ENCODE data around the gene GPX3. TPM values are rescaled to one million over a fixed set of nuclear protein-coding genes. Genes with fewer than 3 reads are reported as not detected.
A peak's percentile ranks its signal among the peaks of the same experiment; 100 is the strongest.

GPX3 gene
- total RNA-seq, 1 donor from 2014 or later = 32.5 TPM

- TF ChIP-seq CTCF (IDR thresholded peaks at IDR 0.05; ENCODE audit: unreplicated experiment) = no peak
- no peak overlapping the region for H3K27ac Mint-ChIP-seq (ENCODE audit: unreplicated experiment)
- no peaks in the 10 kb centered on the region for H3K9me3 Mint-ChIP-seq (ENCODE audit: unreplicated experiment)
- peaks cover 11% of the 10 kb centered on the region for H3K27me3 Mint-ChIP-seq (ENCODE audit: unreplicated experiment)
- H3K4me1 Mint-ChIP-seq (ENCODE audit: unreplicated experiment) = peaks cover 9% of the 10 kb centered on the region
- no peak overlapping the region for H3K4me3 Mint-ChIP-seq (ENCODE audit: unreplicated experiment)
- H3K36me3 Mint-ChIP-seq (ENCODE audit: low read depth, unreplicated experiment) = peaks cover 37% of the 10 kb centered on the region
- no peak for DNase-seq (ENCODE audit: low spot score)
Measured at GRCh38 chr5:151053796-151054462, 33.5 kb downstream of the GPX3 start.

- no peak overlapping the region for H3K4me3 Mint-ChIP-seq (ENCODE audit: unreplicated experiment)
- peaks cover 9% of the 10 kb centered on the region for H3K4me1 Mint-ChIP-seq (ENCODE audit: unreplicated experiment)
- peaks cover 11% of the 10 kb centered on the region for H3K27me3 Mint-ChIP-seq (ENCODE audit: unreplicated experiment)
- H3K9me3 Mint-ChIP-seq (ENCODE audit: unreplicated experiment) = no peaks in the 10 kb centered on the region
- no peak overlapping the region for H3K27ac Mint-ChIP-seq (ENCODE audit: unreplicated experiment)
- H3K36me3 Mint-ChIP-seq (ENCODE audit: low read depth, unreplicated experiment) = peaks cover 40% of the 10 kb centered on the region
- DNase-seq (ENCODE audit: low spot score) = no peak
- TF ChIP-seq CTCF (IDR thresholded peaks at IDR 0.05; ENCODE audit: unreplicated experiment) = no peak
Measured at GRCh38 chr5:151054709-151055108, 34.3 kb downstream of the GPX3 start.

DNA sequence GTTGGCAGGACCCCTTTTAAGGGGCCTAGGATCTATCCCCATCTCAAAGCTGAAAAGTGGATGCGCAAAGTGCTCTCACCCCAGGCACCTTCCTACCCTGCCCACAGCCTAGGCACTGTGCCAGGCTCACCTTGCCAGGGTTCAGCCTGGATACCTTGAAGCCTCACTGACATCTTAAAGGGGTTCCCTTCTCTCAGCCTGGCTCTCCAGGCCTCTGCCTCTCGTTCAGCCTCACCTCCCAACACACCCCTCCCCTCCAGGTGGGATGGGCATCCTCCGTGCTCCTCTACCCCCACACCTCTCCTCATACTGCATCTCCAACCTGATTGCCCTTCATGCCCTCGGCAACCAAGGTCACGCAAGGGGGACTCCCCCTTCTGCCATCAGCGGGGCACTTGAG lies 34.9 kb downstream of the GPX3 start:
- no peaks in the 10 kb centered on the region for H3K9me3 Mint-ChIP-seq (ENCODE audit: unreplicated experiment)
- no peak overlapping the region for H3K27ac Mint-ChIP-seq (ENCODE audit: unreplicated experiment)
- H3K4me1 Mint-ChIP-seq (ENCODE audit: unreplicated experiment) = peaks cover 9% of the 10 kb centered on the region
- no peak overlapping the region for H3K4me3 Mint-ChIP-seq (ENCODE audit: unreplicated experiment)
- peaks cover 11% of the 10 kb centered on the region for H3K27me3 Mint-ChIP-seq (ENCODE audit: unreplicated experiment)
- DNase-seq (ENCODE audit: low spot score) = no peak
- peaks cover 43% of the 10 kb centered on the region for H3K36me3 Mint-ChIP-seq (ENCODE audit: low read depth, unreplicated experiment)
- no peak for TF ChIP-seq CTCF (IDR thresholded peaks at IDR 0.05; ENCODE audit: unreplicated experiment)

DNA sequence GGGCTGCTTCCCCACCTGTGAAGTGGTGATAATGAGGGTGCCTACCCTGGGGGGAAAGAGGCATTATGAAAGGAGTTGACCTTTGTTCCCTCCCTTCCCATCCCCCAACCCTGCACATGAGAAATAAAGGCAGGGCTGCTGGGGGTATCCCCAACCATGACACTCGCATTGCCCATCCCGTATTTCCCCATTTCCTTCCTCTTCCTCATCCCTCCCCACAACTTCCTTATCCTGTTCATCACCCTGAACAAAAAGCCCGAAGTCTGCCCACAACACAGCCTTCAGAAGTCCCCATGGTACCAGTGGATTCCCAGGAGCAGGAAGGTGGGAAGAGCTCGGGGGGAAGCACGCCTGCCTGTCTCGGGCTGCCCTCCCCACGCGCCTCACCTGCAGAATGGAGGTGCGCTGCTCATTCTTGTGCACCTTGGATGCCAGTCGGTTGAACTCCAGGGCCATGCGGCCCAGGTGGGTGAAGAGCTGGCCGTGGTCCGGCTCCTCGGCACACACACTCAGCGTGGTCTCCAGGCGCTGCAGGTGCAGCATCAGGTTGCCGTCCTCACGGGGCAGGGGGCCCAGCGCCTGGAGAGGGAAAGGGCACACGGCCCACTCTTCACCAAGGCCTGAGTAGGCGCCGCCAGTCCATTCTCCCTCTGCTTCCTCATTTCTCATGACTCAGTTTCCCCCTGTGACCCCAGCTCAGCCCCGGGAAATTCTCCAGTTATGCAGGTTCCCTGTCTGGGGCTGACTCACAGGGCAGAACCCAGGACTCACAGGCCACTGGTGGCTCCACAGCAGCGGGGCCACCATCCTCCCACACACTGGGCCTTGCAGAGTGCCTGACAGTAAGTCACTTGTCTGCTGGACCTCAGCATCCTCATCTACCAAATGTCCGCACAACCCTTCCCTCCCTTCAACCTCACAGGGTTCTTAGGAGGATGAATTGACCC lies 36.3 kb downstream of the GPX3 start:
- Mint-ChIP-seq H3K4me1 (ENCODE audit: unreplicated experiment) (peaks cover 9% of the 10 kb centered on the region), H3K27ac (ENCODE audit: unreplicated experiment) (peak overlapping the region; percentile 31), H3K36me3 (ENCODE audit: low read depth, unreplicated experiment) (peaks cover 43% of the 10 kb centered on the region), H3K4me3 (ENCODE audit: unreplicated experiment) (no peak overlapping the region), H3K9me3 (ENCODE audit: unreplicated experiment) (no peaks in the 10 kb centered on the region), H3K27me3 (ENCODE audit: unreplicated experiment) (peaks cover 13% of the 10 kb centered on the region)
- TF ChIP-seq CTCF (IDR thresholded peaks at IDR 0.05; ENCODE audit: unreplicated experiment) = no peak
- no peak for DNase-seq (ENCODE audit: low spot score)

DNA sequence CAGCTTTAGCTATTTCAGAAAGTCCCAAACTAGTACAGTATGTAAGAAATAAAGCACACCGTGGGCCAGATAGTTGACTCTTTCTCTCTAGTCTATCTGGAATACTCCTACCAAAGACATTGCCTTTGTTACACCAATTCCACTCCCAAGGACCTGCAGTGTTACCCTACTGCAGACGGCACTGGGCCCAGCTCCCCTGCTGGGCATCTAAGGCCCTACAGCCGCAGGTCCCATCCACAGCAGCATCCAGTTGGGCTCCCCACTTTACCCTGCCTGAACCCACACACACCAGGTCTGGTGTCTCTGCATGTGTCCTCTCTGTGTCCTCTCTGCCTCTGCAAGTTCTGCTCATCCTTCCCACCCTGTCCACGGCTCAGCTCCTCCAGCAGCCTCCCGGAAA lies 37.9 kb downstream of the GPX3 start:
- H3K9me3 Mint-ChIP-seq (ENCODE audit: unreplicated experiment) = no peaks in the 10 kb centered on the region
- H3K36me3 Mint-ChIP-seq (ENCODE audit: low read depth, unreplicated experiment) = peaks cover 51% of the 10 kb centered on the region
- H3K27me3 Mint-ChIP-seq (ENCODE audit: unreplicated experiment) = peaks cover 9% of the 10 kb centered on the region
- TF ChIP-seq CTCF (IDR thresholded peaks at IDR 0.05; ENCODE audit: unreplicated experiment) = peak; percentile 34
- peaks cover 9% of the 10 kb centered on the region for H3K4me1 Mint-ChIP-seq (ENCODE audit: unreplicated experiment)
- no peak overlapping the region for H3K4me3 Mint-ChIP-seq (ENCODE audit: unreplicated experiment)
- DNase-seq (ENCODE audit: low spot score) = no peak
- no peak overlapping the region for H3K27ac Mint-ChIP-seq (ENCODE audit: unreplicated experiment)

Data from endothelial cell (in vitro differentiated cells).